ENCODE measurements around the gene TTBK2.

The TTBK2 gene

GRCh38 chr15:42854576-42854975, 66.0 kb downstream of the TTBK2 start:
- no peaks in the 10 kb centered on the region for H3K9me3 ChIP-seq (ENCODE audit: low read length)
- H4K20me1 ChIP-seq (ENCODE audit: insufficient read depth, low read length): no peaks in the 10 kb centered on the region
- TF ChIP-seq EZH2 (IDR thresholded peaks at IDR 0.05; ENCODE audit: borderline replicate concordance, low read length) (no peak), CTCF (IDR thresholded peaks at IDR 0.05; ENCODE audit: low read length) (no peak)
- no peak overlapping the region for H3K27ac ChIP-seq (ENCODE audit: low read depth, low read length, poor library complexity, severe bottlenecking)
- peaks cover 11% of the 10 kb centered on the region for H3K36me3 ChIP-seq (ENCODE audit: insufficient read depth, low read length)
- H3K79me2 ChIP-seq (ENCODE audit: insufficient read depth, low read length): no peaks in the 10 kb centered on the region
- H3K4me3 ChIP-seq (ENCODE audit: low read depth, low read length, poor library complexity, severe bottlenecking): no peak overlapping the region
- no peaks in the 10 kb centered on the region for H3K27me3 ChIP-seq (ENCODE audit: insufficient read depth, low read length)
- no peak overlapping the region for H3K9ac ChIP-seq (ENCODE audit: low read length)
- H3K4me2 ChIP-seq (ENCODE audit: low read length): no peak overlapping the region
- H2AFZ ChIP-seq (ENCODE audit: low read length): no peak overlapping the region
- no peaks in the 10 kb centered on the region for H3K9me2 ChIP-seq (ENCODE audit: low read depth, low read length)
- no peaks in the 10 kb centered on the region for H3K4me1 ChIP-seq (ENCODE audit: insufficient read depth, low read length, severe bottlenecking)
- no peaks in the 10 kb centered on the region for H3F3A ChIP-seq (ENCODE audit: insufficient read depth, low read length)

- no peaks in the 10 kb centered on the region for H3K79me2 ChIP-seq (ENCODE audit: insufficient read depth, low read length)
- no peak overlapping the region for H2AFZ ChIP-seq (ENCODE audit: low read length)
- H3K9ac ChIP-seq (ENCODE audit: low read length): no peak overlapping the region
- H3K9me3 ChIP-seq (ENCODE audit: low read length): peaks cover 2% of the 10 kb centered on the region; the same call in 1 of the 2 replicates
- TF ChIP-seq EZH2 (IDR thresholded peaks at IDR 0.05; ENCODE audit: borderline replicate concordance, low read length) (no peak), CTCF (IDR thresholded peaks at IDR 0.05; ENCODE audit: low read length) (no peak)
- no peak overlapping the region for H3K4me3 ChIP-seq (ENCODE audit: low read depth, low read length, poor library complexity, severe bottlenecking)
- no peaks in the 10 kb centered on the region for H3K36me3 ChIP-seq (ENCODE audit: insufficient read depth, low read length)
- H3K27me3 ChIP-seq (ENCODE audit: insufficient read depth, low read length): no peaks in the 10 kb centered on the region
- H3K27ac ChIP-seq (ENCODE audit: low read depth, low read length, poor library complexity, severe bottlenecking): no peak overlapping the region
- H3K4me1 ChIP-seq (ENCODE audit: insufficient read depth, low read length, severe bottlenecking): no peaks in the 10 kb centered on the region
- no peak overlapping the region for H3K4me2 ChIP-seq (ENCODE audit: low read length)
- H3K9me2 ChIP-seq (ENCODE audit: low read depth, low read length): no peaks in the 10 kb centered on the region; the same call in 1 of the 2 replicates
- H4K20me1 ChIP-seq (ENCODE audit: insufficient read depth, low read length): no peaks in the 10 kb centered on the region
- no peaks in the 10 kb centered on the region for H3F3A ChIP-seq (ENCODE audit: insufficient read depth, low read length)
Measured at GRCh38 chr15:42849836-42850235, 70.7 kb downstream of the TTBK2 start.

- Histone ChIP-seq H3K9me3 (ENCODE audit: low read length) (peaks cover 8% of the 10 kb centered on the region; the same call in 1 of the 2 replicates), H3F3A (ENCODE audit: insufficient read depth, low read length) (no peaks in the 10 kb centered on the region), H3K79me2 (ENCODE audit: insufficient read depth, low read length) (no peaks in the 10 kb centered on the region), H3K4me3 (ENCODE audit: low read depth, low read length, poor library complexity, severe bottlenecking) (no peak overlapping the region), H3K4me1 (ENCODE audit: insufficient read depth, low read length, severe bottlenecking) (no peaks in the 10 kb centered on the region), H4K20me1 (ENCODE audit: insufficient read depth, low read length) (no peaks in the 10 kb centered on the region), H3K27ac (ENCODE audit: low read depth, low read length, poor library complexity, severe bottlenecking) (no peak overlapping the region), H3K36me3 (ENCODE audit: insufficient read depth, low read length) (peaks cover 3% of the 10 kb centered on the region; the same call in 1 of the 2 replicates), H3K9ac (ENCODE audit: low read length) (no peak overlapping the region), H3K27me3 (ENCODE audit: insufficient read depth, low read length) (no peaks in the 10 kb centered on the region), H3K9me2 (ENCODE audit: low read depth, low read length) (no peaks in the 10 kb centered on the region; the same call in 1 of the 2 replicates), H2AFZ (ENCODE audit: low read length) (no peak overlapping the region), H3K4me2 (ENCODE audit: low read length) (no peak overlapping the region)
- TF ChIP-seq CTCF (IDR thresholded peaks at IDR 0.05; ENCODE audit: low read length) (no peak), EZH2 (IDR thresholded peaks at IDR 0.05; ENCODE audit: borderline replicate concordance, low read length) (no peak)
Measured at GRCh38 chr15:42848846-42849245, 71.7 kb downstream of the TTBK2 start.
